HEK293T (cell line): ENCODE results near the gene INPP5D.

Experiments
- CTBP1 ChIP-seq: fragments of 450-650 bp; IDR thresholded peaks from 2 replicates; pipeline ENCODE4 v1.6.1; 2016; ENCODE audit warnings: borderline replicate concordance
- FOXM1 ChIP-seq: fragments of 450-650 bp; IDR thresholded peaks from 2 replicates; pipeline ENCODE4 v1.6.1; 2017; ENCODE audit warnings: mild to moderate bottlenecking, borderline replicate concordance
- L3MBTL2 ChIP-seq: fragments of 450-650 bp; conservative IDR thresholded peaks from 2 replicates; pipeline ENCODE4 v1.6.1; 2016; ENCODE audit warnings: mild to moderate bottlenecking
- SUZ12 ChIP-seq: fragments of 450-650 bp; IDR thresholded peaks from 2 replicates; pipeline ENCODE4 v1.6.1; 2016; ENCODE audit warnings: mild to moderate bottlenecking
- TARDBP ChIP-seq: fragments of 450-650 bp; IDR thresholded peaks from 2 replicates; pipeline ENCODE4 v1.6.1; 2016

GRCh38 chr2:233105156-233105895 is 45.2 kb downstream of the INPP5D start:
- TF ChIP-seq L3MBTL2 (no peak), TARDBP (no peak), SUZ12 (no peak), FOXM1 (no peak), CTBP1 (no peak)
